H1 (cell line): ENCODE measurements around the gene BAD. TPM values are rescaled to one million over a fixed set of nuclear protein-coding genes. Genes with fewer than 3 reads are reported as not detected.

Source experiments
- ASH2L ChIP-seq: fragments of 200-600, 300-600 bp; sonication (generic); IDR thresholded peaks from one replicate; pipeline ENCODE4 v1.7.1; 2017; ENCODE audit warnings: low read length
- CHD1 ChIP-seq: IDR thresholded peaks from 2 replicates; pipeline ENCODE4 v1.6.1; 2012; ENCODE audit warnings: low read depth, low read length, improper control_type of control experiment
- CREB1 ChIP-seq: IDR thresholded peaks from 2 replicates; pipeline ENCODE4 v1.6.1; 2012; ENCODE audit warnings: inconsistent platforms
- CTBP2 ChIP-seq: IDR thresholded peaks from 2 replicates; pipeline ENCODE4 v1.7.0; 2011; ENCODE audit warnings: borderline replicate concordance, mild to moderate bottlenecking, moderate library complexity, mixed read lengths, low read length; ENCODE audit not compliant: insufficient read depth, insufficient read length
- CTCF ChIP-seq, 3 experiments: IDR thresholded peaks; 1 replicate in 2 of 3; 2 replicates in 1 of 3; pipeline versions ENCODE4 v1.5.1 to v1.6.1; 2011; ENCODE audit warnings: low read length in 3 of 3, mild to moderate bottlenecking in 3 of 3, inconsistent platforms in 2 of 3, low read depth in 1 of 3, moderate library complexity in 1 of 3; ENCODE audit not compliant: insufficient read depth in 1 of 3; ENCODE audit errors: control extremely low read depth in 1 of 3
- EP300 ChIP-seq, 2 experiments: IDR thresholded peaks; 1 replicate in 1 of 2; 2 replicates in 1 of 2; pipeline ENCODE4 v1.6.1; 2011 to 2012; ENCODE audit warnings: low read depth in 2 of 2, low read length in 2 of 2, mild to moderate bottlenecking in 2 of 2, borderline replicate concordance in 1 of 2, inconsistent platforms in 1 of 2, moderate library complexity in 1 of 2
- HDAC2 ChIP-seq, 2 experiments: fragments of 300-600 bp in 1 of 2; sonication (generic) in 1 of 2; IDR thresholded peaks; 2 replicates each; pipeline ENCODE4 v1.6.1; 2011 to 2012; ENCODE audit warnings: low read depth in 2 of 2, low read length in 2 of 2, mild to moderate bottlenecking in 2 of 2, moderate library complexity in 2 of 2, borderline replicate concordance in 1 of 2, inconsistent platforms in 1 of 2
- KDM1A ChIP-seq: fragments of 200-600, 300-600 bp; sonication (generic); IDR thresholded peaks from 2 replicates; pipeline ENCODE4 v1.7.1; 2016; ENCODE audit warnings: mild to moderate bottlenecking, low read length, borderline replicate concordance
- MAFK ChIP-seq: IDR thresholded peaks from 2 replicates; pipeline ENCODE4 v1.6.1; 2012; ENCODE audit warnings: low read depth, mild to moderate bottlenecking, improper control_type of control experiment, low read length
- MAX ChIP-seq: IDR thresholded peaks from 2 replicates; pipeline ENCODE4 v1.6.1; 2012; ENCODE audit warnings: inconsistent platforms
- POU5F1 ChIP-seq: IDR thresholded peaks from 2 replicates; pipeline ENCODE4 v1.6.1; 2011; ENCODE audit warnings: low read depth, mild to moderate bottlenecking, low read length, moderate library complexity
- RFX5 ChIP-seq: IDR thresholded peaks from 2 replicates; pipeline ENCODE4 v1.6.1; 2011; ENCODE audit warnings: low read depth, low read length, improper control_type of control experiment, borderline replicate concordance
- RXRA ChIP-seq: IDR thresholded peaks from 2 replicates; pipeline ENCODE4 v1.6.1; 2011; ENCODE audit warnings: low read depth, mild to moderate bottlenecking, low read length, moderate library complexity; ENCODE audit not compliant: insufficient read depth
- SIN3A ChIP-seq, 2 experiments: IDR thresholded peaks in 1 of 2; conservative IDR thresholded peaks in 1 of 2; 2 replicates each; pipeline ENCODE4 v1.6.1; 2011 to 2012; ENCODE audit warnings: low read length in 2 of 2, improper control_type of control experiment in 1 of 2, low read depth in 1 of 2, mild to moderate bottlenecking in 1 of 2
- SP1 ChIP-seq: IDR thresholded peaks from 2 replicates; pipeline ENCODE4 v1.6.1; 2011; ENCODE audit warnings: low read depth, low read length
- SUZ12 ChIP-seq: fragments of 200-600 bp; sonication (generic); IDR thresholded peaks from 2 replicates; pipeline ENCODE4 v1.6.1; 2012; ENCODE audit warnings: mild to moderate bottlenecking, inconsistent platforms, low read length, moderate library complexity, mixed read lengths
- TAF7 ChIP-seq: optimal IDR thresholded peaks from 2 replicates; pipeline ENCODE3; 2011; ENCODE audit warnings: low read depth, mild to moderate bottlenecking, inconsistent platforms, low read length, moderate library complexity, borderline replicate concordance
- TBP ChIP-seq: IDR thresholded peaks from 2 replicates; pipeline ENCODE4 v1.6.1; 2011; ENCODE audit warnings: low read depth, low read length, improper control_type of control experiment
- YY1 ChIP-seq: IDR thresholded peaks from 2 replicates; pipeline ENCODE4 v1.6.1; 2011; ENCODE audit warnings: low read depth, mild to moderate bottlenecking, low read length
- ZNF274 ChIP-seq: IDR thresholded peaks from 2 replicates; pipeline ENCODE4 v1.7.0; 2012; ENCODE audit warnings: low read length, borderline replicate concordance; ENCODE audit errors: extremely low read depth
- polyA plus RNA-seq, 7 experiments: library from polyadenylated mRNA; depleted of rRNA in 3 of 7; stranded (reverse) in 5 of 7; unstranded in 2 of 7; fragments of >200 nt in 5 of 7; fragments of 200-250 nt in 2 of 7; gene quantifications; 1 replicate in 5 of 7; 2 replicates in 1 of 7; 4 replicates in 1 of 7; pipeline versions ENCODE4 v1.2.1 to v1.2.3, GENCODE V29; 2011 to 2013; ENCODE audit warnings: missing spikeins in 2 of 7, mixed read lengths in 2 of 7
- total RNA-seq: library from RNA; stranded (reverse); fragmentation: NEBNext Ultra II Directional; extraction: Animal tissue kit (Norgen Biotek cat#: 25700); gene quantifications from 2 replicates; pipeline ENCODE4 v1.2.1, GENCODE V29; 2021

Gene BAD
- total and polyA plus RNA-seq, 2 of the 8 experiments (the other 6 are each of a cell fraction or from before 2014, with no cell fraction given), result 23.1 to 33.7 TPM

- 0 out of 2 replicates have a peak, but pooled peaks have one; percentile 21 for TF ChIP-seq TBP
- TF ChIP-seq SP1, result peak; percentile 83
- TF ChIP-seq KDM1A, result peak; percentile 96
- TF ChIP-seq MAFK, result no peak
- TF ChIP-seq SUZ12, result no peak
- TF ChIP-seq YY1, result peak; percentile 84
- peak; percentile 38 for TF ChIP-seq CTBP2
- peak; percentile 52 for TF ChIP-seq ASH2L
- 0 out of 2 replicates have a peak, but pooled peaks have one; percentile 28 for TF ChIP-seq CREB1
- 0 out of 4 replicates have a peak, but pooled peaks of 1 of the 2 experiments have one; percentile 49 for TF ChIP-seq HDAC2 (IDR thresholded peaks at IDR 0.05; ENCODE audit: borderline replicate concordance in 1 of 2, low read depth in 2 of 2, low read length in 2 of 2)
- no peak for TF ChIP-seq RFX5
- TF ChIP-seq MAX, result no peak
- TF ChIP-seq ZNF274, result no peak
- no peak for TF ChIP-seq CHD1
- no peak for TF ChIP-seq POU5F1
- no peak for TF ChIP-seq SIN3A (conservative IDR thresholded peaks at IDR 0.05 in 1 of 2, IDR thresholded peaks at IDR 0.05 in 1 of 2; ENCODE audit: low read depth in 1 of 2, low read length in 2 of 2)
- peak in 1 of 3 experiments; percentile 4; a peak in 1 of 4 replicates for TF ChIP-seq CTCF (IDR thresholded peaks at IDR 0.05; ENCODE audit: control extremely low read depth in 1 of 3, insufficient read depth in 1 of 3, low read depth in 1 of 3, low read length in 3 of 3)
- TF ChIP-seq EP300 (IDR thresholded peaks at IDR 0.05; ENCODE audit: borderline replicate concordance in 1 of 2, low read depth in 2 of 2, low read length in 2 of 2), result peak in 1 of 2 experiments; percentile 60; a peak in 1 of 3 replicates
- TF ChIP-seq RXRA, result no peak
- no peak for TF ChIP-seq TAF7
These were observed 34.7 kb downstream of the BAD start (continued) for GRCh38 chr11:64249563-64250414.
